Astrocyte of the spinal cord (primary cell): Measurements from ENCODE around the gene JCHAIN.
"Not testable (repeated sequence)": the region's sequence is repeated elsewhere in the genome, so short reads cannot be mapped to it uniquely, and the experiment has no call there.

Experiments
- DNase-seq: peaks from one replicate; pipeline ENCODE4 v3.0.0; 2011; ENCODE audit warnings: low read depth, low spot score
- H3K4me3 ChIP-seq: 2 replicates; pipeline ENCODE4 v1.5.1; 2011; ENCODE audit warnings: low read depth, mild to moderate bottlenecking, low read length, moderate library complexity
- CTCF ChIP-seq: IDR thresholded peaks from 2 replicates; pipeline ENCODE4 v1.5.1; 2012; ENCODE audit warnings: low read depth, mild to moderate bottlenecking, low read length, inconsistent platforms
- in situ Hi-C: cut with HindIII; loops from 2 replicates; pipeline ENCODE4 v1.10.0; 2017; ENCODE audit warnings: low sequenced_read_pairs

The JCHAIN gene

GRCh38 chr4:70676554-70677090 lies 10.3 kb upstream of the JCHAIN start:
- in situ Hi-C loops = no loop called here
- no peak for TF ChIP-seq CTCF
- no peak overlapping the region for H3K4me3 ChIP-seq
- DNase-seq = no peak

- no peak for DNase-seq
- in situ Hi-C loops = no loop called here
- no peak for TF ChIP-seq CTCF
Observed at GRCh38 chr4:70674731-70675130, 8.4 kb upstream of the JCHAIN start.

GRCh38 chr4:70674191-70674590 lies 7.9 kb upstream of the JCHAIN start:
- H3K4me3 ChIP-seq = no peak overlapping the region
- no peak for TF ChIP-seq CTCF
- DNase-seq = no peak
- in situ Hi-C loops = no loop called here

More at GRCh38 chr4:70674731-70675130, 8.4 kb upstream of the JCHAIN start:
- no peak overlapping the region for H3K4me3 ChIP-seq

GRCh38 chr4:70671091-70671490 lies 4.8 kb upstream of the JCHAIN start:
- no peak overlapping the region for H3K4me3 ChIP-seq
- no peak for TF ChIP-seq CTCF
- no peak for DNase-seq
- in situ Hi-C loops = no loop called here

GRCh38 chr4:70670332-70671014 lies 4.2 kb upstream of the JCHAIN start:
- no peak overlapping the region for H3K4me3 ChIP-seq
- DNase-seq = peak; percentile 35
- in situ Hi-C loops = no loop called here
- TF ChIP-seq CTCF = no peak

GRCh38 chr4:70667740-70668535 lies 1.6 kb upstream of the JCHAIN start:
- no peak for DNase-seq
- in situ Hi-C loops = no loop called here
- no peak for TF ChIP-seq CTCF
- no peak overlapping the region for H3K4me3 ChIP-seq

- DNase-seq, H3K4me3 ChIP-seq, in situ Hi-C loops: not testable (repeated sequence)
Observed at GRCh38 chr4:70661309-70661922, 4.9 kb downstream of the JCHAIN start.
